GM15510 (cell line): Measurements from ENCODE around the gene DRC7.

Source experiments
- POLR2A ChIP-seq: IDR thresholded peaks from 3 replicates; pipeline ENCODE4 v1.6.1; 2011; ENCODE audit warnings: borderline replicate concordance; ENCODE audit not compliant: insufficient read length; ENCODE audit errors: extremely low read depth

DRC7 gene, protein sequence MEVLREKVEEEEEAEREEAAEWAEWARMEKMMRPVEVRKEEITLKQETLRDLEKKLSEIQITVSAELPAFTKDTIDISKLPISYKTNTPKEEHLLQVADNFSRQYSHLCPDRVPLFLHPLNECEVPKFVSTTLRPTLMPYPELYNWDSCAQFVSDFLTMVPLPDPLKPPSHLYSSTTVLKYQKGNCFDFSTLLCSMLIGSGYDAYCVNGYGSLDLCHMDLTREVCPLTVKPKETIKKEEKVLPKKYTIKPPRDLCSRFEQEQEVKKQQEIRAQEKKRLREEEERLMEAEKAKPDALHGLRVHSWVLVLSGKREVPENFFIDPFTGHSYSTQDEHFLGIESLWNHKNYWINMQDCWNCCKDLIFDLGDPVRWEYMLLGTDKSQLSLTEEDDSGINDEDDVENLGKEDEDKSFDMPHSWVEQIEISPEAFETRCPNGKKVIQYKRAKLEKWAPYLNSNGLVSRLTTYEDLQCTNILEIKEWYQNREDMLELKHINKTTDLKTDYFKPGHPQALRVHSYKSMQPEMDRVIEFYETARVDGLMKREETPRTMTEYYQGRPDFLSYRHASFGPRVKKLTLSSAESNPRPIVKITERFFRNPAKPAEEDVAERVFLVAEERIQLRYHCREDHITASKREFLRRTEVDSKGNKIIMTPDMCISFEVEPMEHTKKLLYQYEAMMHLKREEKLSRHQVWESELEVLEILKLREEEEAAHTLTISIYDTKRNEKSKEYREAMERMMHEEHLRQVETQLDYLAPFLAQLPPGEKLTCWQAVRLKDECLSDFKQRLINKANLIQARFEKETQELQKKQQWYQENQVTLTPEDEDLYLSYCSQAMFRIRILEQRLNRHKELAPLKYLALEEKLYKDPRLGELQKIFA

DNA sequence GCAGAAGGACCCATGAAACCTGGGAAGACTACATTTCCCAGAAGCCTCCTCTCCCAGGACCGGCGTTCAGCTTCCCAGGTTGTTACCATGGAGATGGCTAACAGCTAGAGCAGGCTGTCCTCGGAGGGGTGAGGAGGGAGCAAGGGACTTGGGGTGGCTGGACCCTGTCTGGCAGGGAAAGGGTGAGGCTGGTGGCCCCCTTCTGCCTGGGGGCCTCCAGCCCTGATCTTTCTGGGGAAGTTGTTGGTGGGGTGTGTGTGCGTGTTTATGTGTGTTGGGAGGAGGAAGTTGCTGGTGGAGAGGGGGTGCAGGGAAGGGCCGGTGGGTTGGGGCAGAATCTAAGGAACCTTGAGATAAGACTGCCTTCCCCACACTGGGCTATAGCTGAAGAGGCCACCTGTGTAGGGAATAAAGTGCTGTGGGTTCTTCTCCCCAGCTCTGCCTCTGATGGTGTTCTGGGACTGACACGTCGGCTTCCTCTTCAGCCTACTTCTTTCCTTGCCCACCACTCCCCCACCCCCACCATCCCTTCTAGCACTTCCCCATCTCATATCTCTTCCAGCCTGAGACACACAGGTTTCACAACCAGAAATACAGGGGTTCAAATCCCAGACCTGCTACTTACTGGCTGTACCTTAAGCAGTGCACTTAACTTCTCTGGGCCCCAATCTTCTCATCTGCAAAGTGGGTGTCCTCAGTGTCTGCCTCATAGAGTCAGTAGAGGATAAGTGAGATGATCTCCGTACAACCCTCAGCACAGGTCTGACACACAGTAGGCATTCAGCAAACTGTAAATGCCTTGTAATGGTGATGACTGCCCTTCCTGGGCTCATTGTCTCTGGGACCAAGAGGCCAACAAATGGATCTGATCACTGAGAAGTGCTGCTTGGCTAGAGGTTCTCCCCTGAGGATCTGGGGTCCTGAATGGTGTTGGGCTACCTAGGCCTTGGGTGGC is at the start of gene DRC7:
Gene DRC7 (plus strand): TSS at position 82 of the 955 bp plus-strand sequence. CDS start 3,144 bp downstream, outside the sequence.
- no peak for TF ChIP-seq POLR2A

DNA sequence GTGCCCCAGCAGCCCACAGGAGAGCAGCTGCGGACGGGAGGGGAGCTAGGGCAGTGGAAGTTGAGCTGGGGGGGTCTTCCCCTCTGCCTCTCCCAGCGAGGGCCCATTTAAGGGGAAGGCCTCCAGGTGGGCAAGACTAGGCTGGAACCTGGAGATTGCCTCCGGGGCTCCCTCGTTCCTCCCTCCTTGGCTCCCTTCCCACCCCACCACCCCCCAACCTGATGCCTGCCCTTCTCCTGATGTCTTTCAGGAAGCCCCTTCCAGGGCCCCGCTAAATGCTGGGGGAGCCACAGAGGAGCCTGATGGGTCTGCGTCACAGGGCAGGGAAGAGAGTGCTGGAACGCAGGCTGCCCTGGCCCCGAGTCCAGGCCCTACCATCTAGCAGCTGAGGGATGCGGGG is 49.4 kb upstream of the DRC7 start:
- no peak for TF ChIP-seq POLR2A

DNA sequence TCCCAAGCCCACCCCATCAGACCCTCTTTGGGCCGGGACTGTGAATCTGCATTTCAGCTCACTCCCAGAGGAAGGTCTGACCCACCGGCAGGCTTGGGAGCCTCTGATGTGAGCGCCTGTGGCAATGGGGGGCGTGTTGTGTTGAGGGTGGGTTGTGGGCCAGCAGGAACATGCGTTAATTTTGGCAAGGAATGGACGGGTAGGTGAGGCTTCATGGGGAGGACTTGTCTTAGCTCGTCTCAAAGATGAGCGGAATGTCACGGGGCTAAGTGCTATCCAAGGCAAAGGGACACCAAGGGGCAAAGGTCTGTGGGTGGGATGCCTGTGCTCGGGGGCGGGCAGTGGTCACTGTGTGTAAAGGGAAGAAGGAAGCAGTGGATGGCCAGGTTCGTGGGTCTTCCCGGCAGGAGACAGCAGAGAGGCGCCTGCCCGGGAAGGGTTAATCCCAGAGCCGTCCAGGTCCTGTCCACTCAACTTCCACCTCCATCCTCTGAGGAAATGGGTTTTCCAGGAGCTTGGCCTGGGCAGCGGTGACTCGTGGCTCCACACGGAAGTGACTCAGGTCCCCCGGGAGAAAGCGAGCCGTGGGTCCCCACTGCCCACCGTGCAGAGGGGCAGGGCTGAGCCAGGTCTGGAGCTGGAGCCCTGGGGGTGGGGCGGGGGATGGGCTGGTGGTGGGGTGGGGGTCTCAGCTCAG is 48.8 kb upstream of the DRC7 start:
- no peak for TF ChIP-seq POLR2A

DNA sequence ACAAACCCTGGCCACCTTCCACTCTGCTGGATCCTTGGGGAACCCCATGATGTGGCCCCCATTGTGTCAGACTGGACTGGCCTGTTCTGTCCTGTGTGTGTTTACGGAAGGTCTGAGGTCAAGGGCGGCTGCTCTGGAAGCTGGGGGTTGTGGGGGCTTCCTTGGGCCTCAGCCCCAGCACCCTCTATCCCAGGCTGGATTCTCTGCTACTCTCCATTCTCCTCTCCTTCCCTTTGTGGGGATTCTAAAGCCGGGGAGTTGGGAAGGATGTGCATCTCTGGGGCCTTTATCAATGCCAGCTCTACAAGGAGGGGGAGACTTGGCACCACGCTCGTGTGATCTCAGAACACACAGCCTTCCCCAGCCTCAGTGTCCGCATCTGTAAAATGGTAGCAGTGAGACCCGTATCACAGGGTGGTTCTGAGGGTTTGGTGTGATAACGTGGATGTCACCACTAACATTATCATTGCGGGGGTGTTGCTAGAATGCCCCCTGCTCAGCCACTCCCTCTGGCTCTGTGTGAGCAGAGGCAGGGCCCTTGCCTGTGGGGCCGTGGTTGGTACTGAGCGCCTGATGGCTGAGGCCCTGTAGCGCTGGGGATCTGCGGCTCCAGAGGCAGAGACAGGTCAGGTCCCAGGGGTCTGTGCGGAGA is 48.1 kb upstream of the DRC7 start:
- TF ChIP-seq POLR2A = no peak

DNA sequence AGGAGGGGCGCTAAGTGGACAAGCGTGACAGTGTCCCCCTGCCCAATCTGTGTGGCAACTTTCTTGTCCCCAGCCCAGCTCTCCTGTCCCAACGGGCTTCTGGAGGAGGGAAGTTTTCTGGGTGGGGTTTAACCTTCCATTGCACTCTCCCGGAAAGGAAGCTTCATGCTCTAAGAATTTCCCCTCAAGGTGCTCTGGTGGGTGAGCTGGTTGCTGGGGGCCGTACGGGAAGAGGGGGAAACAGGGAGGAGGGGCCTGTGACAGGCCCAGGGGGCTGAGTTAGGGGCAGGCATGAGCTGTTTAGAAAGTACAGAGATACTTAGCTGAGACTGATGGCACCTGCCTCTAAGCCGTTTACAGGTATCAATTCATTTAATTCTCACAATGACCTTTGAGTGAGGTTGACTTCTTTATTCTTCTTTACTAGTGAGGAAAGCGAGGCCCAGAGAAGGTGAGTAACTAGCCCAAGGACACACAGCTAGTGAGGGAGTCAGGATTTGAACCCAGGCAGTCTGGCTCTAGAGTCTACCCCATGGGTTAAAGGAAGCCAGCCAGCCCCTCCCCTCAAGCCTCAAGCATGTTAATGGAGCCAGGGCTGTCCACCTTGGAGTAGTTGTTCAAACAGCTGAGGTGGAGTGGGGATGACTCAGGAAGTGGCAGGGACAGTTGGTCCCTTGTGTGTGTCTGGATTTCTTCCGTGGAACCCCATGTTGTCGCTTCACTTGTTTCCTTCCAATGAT is 47.3 kb upstream of the DRC7 start:
- no peak for TF ChIP-seq POLR2A

DNA sequence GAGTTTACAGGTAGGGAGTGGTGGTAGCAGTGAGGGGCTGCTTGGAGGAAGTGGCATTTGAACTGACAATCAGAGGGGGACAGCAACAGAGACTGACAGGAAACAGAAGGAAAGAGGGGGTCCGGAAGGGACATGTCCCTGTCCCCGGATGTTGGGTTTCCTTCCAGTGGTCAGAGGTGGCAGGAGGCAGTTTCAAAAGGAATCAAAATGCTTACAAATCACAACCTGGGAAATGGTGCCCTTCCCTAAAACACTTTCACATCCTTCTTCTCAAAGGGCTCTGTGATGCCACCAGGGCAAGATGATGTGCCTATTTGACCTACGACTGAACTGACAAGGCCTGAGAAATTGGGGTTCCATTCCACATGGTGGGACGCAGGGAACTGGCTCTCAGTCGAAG is 46.5 kb upstream of the DRC7 start:
- no peak for TF ChIP-seq POLR2A

DNA sequence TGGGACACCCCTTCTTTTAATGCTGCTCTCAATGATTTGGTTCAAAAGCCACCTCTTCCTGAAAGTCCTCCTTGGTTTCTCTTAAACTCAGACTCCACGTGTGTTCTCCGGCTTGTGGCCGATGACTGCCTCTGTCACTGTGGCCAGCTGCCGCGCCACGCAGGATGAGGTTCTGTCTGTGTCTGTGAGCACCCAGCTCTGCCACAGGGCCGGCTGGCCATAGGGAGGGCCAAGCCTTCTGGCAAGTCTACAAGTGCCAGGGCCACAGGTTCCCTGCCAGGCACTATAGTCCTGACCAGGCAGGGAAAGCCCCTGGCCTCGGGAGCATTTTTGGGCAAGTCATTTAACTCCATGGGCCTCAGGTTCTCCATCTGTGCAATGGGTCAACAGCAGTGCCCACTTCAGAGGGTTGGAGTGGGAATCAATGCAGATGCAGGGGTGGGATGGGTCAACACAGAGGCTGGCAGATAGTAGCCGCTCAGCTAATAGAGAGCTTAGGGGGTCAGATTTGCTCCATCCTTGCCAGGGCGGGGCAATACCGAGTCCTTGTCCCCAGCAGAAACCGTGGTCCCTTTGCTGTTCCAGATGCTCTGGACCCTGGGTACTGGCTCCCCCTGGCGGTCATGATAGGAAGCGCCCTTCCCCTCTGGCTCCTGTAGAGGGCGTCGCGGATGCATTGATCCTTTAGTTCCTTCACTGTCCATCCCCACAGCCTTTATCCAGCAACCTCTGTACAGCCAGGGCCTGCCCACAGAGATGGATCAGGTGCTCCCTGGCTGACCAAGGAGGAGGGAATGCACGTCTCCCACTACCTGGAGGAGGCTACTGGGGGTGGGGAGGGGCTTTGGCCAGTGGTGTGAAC is 45.8 kb upstream of the DRC7 start:
- TF ChIP-seq POLR2A = no peak

DNA sequence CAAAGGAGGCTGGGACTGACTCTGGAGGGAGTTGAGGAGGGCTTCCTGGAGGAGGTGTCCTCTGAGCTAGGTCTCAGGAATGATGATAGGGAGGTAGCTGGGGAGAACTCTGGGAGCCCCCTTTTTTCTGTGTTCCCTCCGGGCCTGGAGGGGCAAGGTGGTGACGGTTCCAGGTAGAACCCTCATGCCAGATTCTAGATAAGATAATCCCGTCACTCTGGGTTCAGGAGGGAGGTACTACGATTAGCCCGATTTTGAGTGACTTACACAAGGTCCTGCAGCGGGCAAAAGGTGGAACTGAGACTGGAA is 45.2 kb upstream of the DRC7 start:
- no peak for TF ChIP-seq POLR2A

DNA sequence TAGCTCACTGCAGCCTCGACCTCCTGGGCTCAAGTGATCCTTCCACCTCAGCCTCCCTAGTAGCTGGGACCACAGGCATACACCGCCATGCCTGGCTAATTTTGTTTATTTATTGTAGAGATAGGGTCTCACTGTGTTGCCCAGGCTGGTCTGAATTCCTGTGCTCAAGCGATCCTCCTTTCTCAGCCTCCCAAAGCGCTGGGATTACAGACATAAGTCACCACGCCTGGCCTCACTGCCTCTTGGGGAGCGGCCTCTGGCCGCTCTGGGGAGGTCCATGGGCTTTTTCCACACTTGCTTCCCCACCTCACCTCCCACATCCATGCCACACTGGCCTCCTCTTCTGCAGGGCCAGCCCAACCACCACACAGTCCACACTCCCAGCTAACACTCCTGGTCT is 44.8 kb upstream of the DRC7 start:
- TF ChIP-seq POLR2A = no peak

DNA sequence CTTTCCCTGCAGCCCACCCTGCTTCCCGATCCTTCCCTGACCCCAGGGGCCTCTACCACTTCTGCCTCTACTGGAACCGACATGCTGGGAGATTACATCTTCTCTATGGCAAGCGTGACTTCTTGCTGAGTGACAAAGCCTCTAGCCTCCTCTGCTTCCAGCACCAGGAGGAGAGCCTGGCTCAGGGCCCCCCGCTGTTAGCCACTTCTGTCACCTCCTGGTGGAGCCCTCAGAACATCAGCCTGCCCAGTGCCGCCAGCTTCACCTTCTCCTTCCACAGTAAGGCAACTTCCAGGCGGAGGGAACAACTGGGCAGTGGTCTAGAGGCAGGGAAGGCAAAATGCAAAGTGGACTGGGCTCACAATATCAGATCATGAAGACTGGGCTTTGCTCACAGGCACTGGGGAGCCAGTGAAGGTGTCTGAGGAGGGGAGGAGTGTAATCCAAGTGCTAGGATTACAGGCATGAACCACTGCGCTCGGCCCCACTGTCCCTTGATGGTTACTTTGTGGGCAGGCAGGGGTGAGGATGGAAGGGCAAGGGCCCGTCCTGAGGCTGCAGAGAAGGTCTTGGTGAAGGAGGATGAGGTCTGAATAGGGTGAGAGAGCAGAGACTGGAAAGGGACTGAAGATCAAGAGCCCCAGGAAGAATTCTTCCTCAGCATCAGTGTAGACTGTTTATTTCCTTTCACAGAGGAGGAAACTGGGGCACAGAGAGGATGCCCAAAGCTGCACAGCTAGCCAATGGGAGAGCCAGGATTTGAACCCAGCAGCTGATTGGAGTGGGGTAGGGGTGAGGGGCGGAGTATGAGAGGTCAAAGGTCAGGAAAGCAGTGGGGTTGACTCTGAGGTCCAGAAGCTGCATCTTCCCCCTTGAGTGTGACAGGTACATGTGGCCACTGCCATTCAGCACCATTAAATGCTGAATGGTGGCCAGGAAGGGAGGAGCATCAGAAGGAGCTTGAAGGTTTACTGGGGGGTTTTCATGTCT is 43.0 kb upstream of the DRC7 start:
- TF ChIP-seq POLR2A = no peak

DNA sequence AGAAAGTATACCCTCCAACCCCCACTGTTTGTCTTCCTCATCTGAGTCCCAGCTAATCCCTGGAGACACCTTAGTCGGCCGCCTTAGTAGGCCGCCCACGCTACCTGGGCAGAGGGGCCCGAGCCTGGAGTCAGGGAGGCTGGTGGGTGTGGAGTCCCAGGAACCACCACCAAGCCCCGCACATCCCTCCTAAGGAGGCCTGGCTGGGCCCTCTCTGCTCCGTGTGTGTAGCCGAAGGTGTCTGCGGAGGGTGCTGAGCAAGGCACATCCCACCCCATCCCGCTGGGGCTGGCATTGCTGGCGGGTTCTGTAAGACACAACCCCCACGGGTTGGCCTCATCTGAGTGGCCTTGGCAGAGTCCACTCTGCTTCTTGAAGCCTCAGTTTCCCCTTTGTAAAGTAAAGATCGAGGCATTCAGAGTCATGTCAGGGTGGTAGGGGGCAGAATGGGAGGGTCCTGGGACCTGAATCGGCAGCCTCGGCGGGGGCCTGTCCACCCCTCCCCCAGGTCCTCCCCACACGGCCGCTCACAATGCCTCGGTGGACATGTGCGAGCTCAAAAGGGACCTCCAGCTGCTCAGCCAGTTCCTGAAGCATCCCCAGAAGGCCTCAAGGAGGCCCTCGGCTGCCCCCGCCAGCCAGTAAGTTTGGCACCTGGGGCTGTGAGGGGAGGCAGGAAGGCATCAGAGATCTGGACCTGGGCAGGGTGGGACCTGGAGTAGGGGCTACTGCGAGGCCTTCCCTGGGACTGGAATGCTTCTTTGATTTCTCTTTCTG is 41.7 kb upstream of the DRC7 start:
- no peak for TF ChIP-seq POLR2A

DNA sequence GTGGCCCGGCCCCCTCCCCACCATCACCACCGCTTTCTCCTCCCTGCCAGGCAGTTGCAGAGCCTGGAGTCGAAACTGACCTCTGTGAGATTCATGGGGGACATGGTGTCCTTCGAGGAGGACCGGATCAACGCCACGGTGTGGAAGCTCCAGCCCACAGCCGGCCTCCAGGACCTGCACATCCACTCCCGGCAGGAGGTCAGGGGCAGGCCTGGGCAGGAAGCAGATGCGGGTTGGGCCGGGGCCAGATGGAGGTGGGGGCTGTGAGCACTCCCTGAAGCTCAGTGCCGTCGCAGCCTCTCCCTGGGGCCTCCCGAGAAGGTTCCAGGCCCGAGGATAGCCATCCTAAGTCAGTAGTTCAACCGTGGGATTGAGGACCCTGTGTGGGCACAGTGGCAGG is 40.7 kb upstream of the DRC7 start:
- no peak for TF ChIP-seq POLR2A
